ENCODE results near the gene COL4A2.
"Not testable (repeated sequence)": the region's sequence is repeated elsewhere in the genome, so short reads cannot be mapped to it uniquely, and the experiment has no call there.

The COL4A2 gene

DNA sequence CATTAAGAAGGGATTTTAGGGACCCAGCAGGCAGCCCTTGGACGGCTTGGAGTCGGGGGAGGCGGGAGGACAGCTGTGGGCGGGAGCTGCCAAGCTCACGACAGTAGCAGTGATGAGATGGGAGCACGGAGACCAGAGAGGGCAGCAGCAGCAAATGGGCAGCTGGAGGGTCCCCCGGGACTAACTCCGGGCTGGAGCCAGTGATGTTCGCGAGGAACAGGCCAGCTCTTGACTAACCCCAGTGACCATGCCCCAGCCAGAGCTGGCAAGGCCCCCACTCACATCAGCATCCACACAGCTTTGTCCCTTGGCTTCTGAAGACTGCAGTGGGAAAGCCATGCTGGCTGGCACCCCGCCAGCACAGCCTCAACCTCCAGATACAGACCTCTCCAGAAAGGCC lies 172.6 kb downstream of the COL4A2 start:
- no peak overlapping the region for H3K4me3 ChIP-seq (ENCODE audit: low read depth, low read length)
- TF ChIP-seq CTCF (IDR thresholded peaks at IDR 0.05; ENCODE audit: low read depth, low read length, missing control alignments), result no peak

DNA sequence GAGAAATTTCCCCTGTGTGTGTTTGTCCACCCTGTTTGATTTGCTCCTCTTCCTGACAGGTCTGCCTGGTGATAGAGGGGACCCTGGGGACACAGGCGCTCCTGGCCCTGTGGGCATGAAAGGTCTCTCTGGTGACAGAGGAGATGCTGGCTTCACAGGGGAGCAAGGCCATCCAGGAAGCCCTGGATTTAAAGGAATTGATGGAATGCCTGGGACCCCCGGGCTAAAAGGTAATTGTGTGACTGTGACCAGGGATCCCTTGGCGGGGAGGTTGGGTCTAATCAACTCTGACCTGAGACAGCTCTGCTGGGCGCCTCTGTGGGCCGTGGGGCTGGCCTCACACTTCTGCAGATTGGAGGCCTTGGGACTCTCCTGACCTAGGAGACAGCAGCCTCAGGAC lies 173.1 kb downstream of the COL4A2 start:
- no peak for DNase-seq (ENCODE audit: low read depth)
- no peak overlapping the region for H3K4me3 ChIP-seq (ENCODE audit: low read depth, low read length)
- no peak for TF ChIP-seq CTCF (IDR thresholded peaks at IDR 0.05; ENCODE audit: low read depth, low read length, missing control alignments)

More for the DNA sequence above, 172.6 kb downstream of the COL4A2 start:
- no peak for DNase-seq (ENCODE audit: low read depth)

DNA sequence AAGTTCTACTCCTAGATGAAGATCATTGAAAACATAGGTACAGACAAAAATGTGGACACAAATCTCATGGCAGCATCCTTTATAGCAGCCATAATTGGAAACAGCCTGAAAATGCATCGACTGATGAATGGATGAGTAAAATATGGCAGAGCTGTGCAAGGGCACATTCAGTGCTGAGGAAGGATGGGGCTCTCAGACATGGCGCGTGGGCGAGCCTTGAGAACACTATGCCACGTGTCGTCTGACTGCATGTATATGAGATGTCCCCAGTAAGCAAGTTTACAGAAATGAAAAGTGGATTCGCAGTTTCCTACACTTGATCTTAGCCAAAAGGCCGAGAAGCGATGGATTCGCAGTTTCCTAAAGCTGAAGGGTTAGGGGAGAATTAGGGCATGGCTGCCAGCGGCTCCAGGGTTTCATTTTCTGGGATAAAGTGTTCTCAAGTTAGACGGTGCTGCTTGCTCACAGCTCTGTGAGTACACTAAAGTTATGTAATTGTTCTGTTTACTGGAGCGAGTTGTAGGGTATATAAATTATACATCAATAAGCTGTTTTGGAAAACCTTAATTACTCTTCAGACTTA lies 176.4 kb downstream of the COL4A2 start:
- TF ChIP-seq CTCF (IDR thresholded peaks at IDR 0.05; ENCODE audit: low read depth, low read length, missing control alignments), result no peak
- no peak for DNase-seq (ENCODE audit: low read depth)
- H3K4me3 ChIP-seq (ENCODE audit: low read depth, low read length), result no peak overlapping the region

- H3K4me3 ChIP-seq (ENCODE audit: low read depth, low read length), result no peak overlapping the region
- DNase-seq (ENCODE audit: low read depth), result no peak
- no peak for TF ChIP-seq CTCF (IDR thresholded peaks at IDR 0.05; ENCODE audit: low read depth, low read length, missing control alignments)
Measured at GRCh38 chr13:110484290-110485048, 177.4 kb downstream of the COL4A2 start.

DNA sequence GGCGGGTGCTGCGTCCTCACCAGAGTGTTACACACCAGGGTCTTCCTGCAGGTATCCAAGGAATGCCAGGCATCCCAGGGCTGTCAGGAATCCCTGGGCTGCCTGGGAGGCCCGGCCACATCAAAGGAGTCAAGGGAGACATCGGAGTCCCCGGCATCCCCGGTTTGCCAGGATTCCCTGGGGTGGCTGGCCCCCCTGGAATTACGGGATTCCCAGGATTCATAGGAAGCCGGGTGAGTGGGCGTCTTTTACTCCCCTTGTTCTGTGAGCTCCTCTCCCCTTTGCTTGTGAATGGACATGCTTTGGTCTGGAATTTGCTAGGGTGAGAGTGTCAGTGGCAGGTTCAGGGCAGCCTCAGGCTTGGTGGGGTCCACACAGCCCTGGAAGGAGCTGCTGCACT lies 178.5 kb downstream of the COL4A2 start:
- TF ChIP-seq CTCF (IDR thresholded peaks at IDR 0.05; ENCODE audit: low read depth, low read length, missing control alignments), result no peak
- no peak overlapping the region for H3K4me3 ChIP-seq (ENCODE audit: low read depth, low read length)
- no peak for DNase-seq (ENCODE audit: low read depth)

- no peak for TF ChIP-seq CTCF (IDR thresholded peaks at IDR 0.05; ENCODE audit: low read depth, low read length, missing control alignments)
- no peak for DNase-seq (ENCODE audit: low read depth)
- no peak overlapping the region for H3K4me3 ChIP-seq (ENCODE audit: low read depth, low read length)
Measured at GRCh38 chr13:110486061-110486715, 179.1 kb downstream of the COL4A2 start.

DNA sequence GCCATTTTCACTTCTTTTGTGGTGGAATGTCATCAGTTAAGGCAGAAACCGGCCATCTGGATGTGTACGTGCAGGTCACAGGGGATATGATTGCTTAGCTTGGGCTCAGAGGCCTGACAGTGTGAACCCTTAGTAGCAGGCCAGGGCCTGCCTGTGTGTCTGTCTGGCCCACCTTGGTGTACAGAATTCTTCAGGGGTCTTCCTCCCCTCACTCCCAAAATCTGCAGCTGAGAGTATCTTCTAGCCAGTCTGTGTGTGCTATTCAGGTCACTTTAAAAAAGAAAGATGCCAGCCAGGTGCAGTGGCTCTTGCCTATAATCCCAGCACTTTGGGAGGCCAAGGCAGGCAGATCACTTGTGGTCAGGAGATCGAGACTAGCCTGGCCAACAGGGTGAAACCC lies 179.8 kb downstream of the COL4A2 start:
- not testable (repeated sequence) for DNase-seq (ENCODE audit: low read depth); H3K4me3 ChIP-seq (ENCODE audit: low read depth, low read length)
